ENCODE measurements around the gene DBNL.
A peak's percentile ranks its signal among the peaks of the same experiment; 100 is the strongest.

DBNL gene

GRCh38 chr7:44103923-44104859 lies 59.7 kb downstream of the DBNL start, which contains the start of gene AEBP1:
TSS of gene AEBP1 (plus strand) at chr7:44104345. CDS start at chr7:44104666, 321 bp downstream.
- TF ChIP-seq, protein P1, sequence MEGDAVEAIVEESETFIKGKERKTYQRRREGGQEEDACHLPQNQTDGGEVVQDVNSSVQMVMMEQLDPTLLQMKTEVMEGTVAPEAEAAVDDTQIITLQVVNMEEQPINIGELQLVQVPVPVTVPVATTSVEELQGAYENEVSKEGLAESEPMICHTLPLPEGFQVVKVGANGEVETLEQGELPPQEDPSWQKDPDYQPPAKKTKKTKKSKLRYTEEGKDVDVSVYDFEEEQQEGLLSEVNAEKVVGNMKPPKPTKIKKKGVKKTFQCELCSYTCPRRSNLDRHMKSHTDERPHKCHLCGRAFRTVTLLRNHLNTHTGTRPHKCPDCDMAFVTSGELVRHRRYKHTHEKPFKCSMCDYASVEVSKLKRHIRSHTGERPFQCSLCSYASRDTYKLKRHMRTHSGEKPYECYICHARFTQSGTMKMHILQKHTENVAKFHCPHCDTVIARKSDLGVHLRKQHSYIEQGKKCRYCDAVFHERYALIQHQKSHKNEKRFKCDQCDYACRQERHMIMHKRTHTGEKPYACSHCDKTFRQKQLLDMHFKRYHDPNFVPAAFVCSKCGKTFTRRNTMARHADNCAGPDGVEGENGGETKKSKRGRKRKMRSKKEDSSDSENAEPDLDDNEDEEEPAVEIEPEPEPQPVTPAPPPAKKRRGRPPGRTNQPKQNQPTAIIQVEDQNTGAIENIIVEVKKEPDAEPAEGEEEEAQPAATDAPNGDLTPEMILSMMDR (IDR thresholded peaks at IDR 0.05; ENCODE audit: low read depth, low read length), result no peak
- peak; percentile 43 for DNase-seq

GRCh38 chr7:44104860-44105771 lies 60.6 kb downstream of the DBNL start:
- peak overlapping the region; percentile 51 for H3K4me3 ChIP-seq (ENCODE audit: low read depth, low read length)
- H3K36me3 ChIP-seq, result no peaks in the 10 kb centered on the region
- no peak for DNase-seq

More at GRCh38 chr7:44103923-44104859, 59.7 kb downstream of the DBNL start, which contains the start of gene AEBP1:
- H3K4me3 ChIP-seq (ENCODE audit: low read depth, low read length), result peak within 1 kb of the TSS; percentile 51
- H3K27me3 ChIP-seq, result no peaks in the 10 kb centered on the region; the same call in 1 of the 2 replicates
- no peaks in the 10 kb centered on the region for H3K9me3 ChIP-seq
- peaks cover 6% of the 10 kb centered on the region for H3K4me1 ChIP-seq
- no peaks in the 10 kb centered on the region for H3K36me3 ChIP-seq

DNA sequence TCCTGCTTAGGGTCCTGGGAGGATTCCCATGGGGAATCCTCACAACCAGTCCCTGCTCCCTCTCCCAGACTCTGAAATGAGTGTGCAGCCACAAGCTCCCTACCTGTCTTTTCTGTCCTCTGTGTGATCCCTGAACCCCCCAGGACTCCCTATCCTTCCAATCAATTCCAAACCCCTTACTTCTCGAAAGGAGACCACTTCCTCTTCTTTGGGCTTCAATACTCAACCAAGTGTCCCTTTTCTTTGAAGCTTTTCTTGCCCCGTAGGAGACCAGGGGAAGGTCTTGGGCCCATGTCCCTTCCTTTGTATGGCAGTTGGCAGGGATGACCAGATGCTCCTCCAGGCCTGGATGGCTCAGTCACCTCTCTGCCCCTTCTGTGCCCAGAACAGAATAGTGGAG lies 61.3 kb downstream of the DBNL start:
- DNase-seq, result no peak
- Histone ChIP-seq H3K4me1 (peaks cover 3% of the 10 kb centered on the region), H3K27me3 (no peaks in the 10 kb centered on the region; the same call in 1 of the 2 replicates), H3K4me3 (ENCODE audit: low read depth, low read length) (no peak overlapping the region), H3K9me3 (no peaks in the 10 kb centered on the region), H3K36me3 (no peaks in the 10 kb centered on the region)
- TF ChIP-seq, protein P1 (IDR thresholded peaks at IDR 0.05; ENCODE audit: low read depth, low read length), result no peak

More at GRCh38 chr7:44104860-44105771, 60.6 kb downstream of the DBNL start:
- TF ChIP-seq, protein P1 (IDR thresholded peaks at IDR 0.05; ENCODE audit: low read depth, low read length), result no peak
- H3K4me1 ChIP-seq, result peaks cover 6% of the 10 kb centered on the region
- H3K9me3 ChIP-seq, result no peaks in the 10 kb centered on the region
- H3K27me3 ChIP-seq, result no peaks in the 10 kb centered on the region; the same call in 1 of the 2 replicates

DNA sequence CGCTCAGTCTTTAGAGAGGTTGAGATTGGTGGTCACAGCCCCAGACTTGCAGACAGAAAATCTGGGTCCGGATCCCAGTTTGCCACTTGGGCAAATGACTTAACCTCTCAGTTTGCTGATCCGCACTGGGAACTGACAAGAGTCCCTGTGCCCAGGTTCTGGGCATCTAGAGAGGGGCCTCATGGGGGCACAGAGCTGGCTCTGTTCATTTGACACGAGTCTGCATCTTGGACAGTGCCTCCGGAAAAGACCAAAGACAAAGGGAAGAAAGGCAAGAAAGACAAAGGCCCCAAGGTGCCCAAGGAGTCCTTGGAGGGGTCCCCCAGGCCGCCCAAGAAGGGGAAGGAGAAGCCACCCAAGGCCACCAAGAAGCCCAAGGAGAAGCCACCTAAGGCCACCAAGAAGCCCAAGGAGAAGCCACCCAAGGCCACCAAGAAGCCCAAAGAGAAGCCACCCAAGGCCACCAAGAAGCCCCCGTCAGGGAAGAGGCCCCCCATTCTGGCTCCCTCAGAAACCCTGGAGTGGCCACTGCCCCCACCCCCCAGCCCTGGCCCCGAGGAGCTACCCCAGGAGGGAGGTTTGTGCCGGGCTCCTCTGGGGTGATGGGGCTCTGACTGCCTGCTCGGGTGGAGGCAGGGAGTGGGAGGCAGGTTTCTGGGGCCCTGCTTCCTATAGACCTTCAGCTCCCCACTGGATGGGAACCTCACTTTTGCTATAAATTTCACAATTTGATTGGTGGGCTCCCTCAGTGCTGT lies 62.0 kb downstream of the DBNL start:
- Histone ChIP-seq H3K36me3 (no peaks in the 10 kb centered on the region), H3K4me3 (ENCODE audit: low read depth, low read length) (no peak overlapping the region), H3K27me3 (no peaks in the 10 kb centered on the region; the same call in 1 of the 2 replicates), H3K9me3 (no peaks in the 10 kb centered on the region), H3K4me1 (no peaks in the 10 kb centered on the region)
- TF ChIP-seq, protein P1 (IDR thresholded peaks at IDR 0.05; ENCODE audit: low read depth, low read length), result no peak
- DNase-seq, result no peak

GRCh38 chr7:44107116-44107960 lies 62.8 kb downstream of the DBNL start:
- TF ChIP-seq, protein P1 (IDR thresholded peaks at IDR 0.05; ENCODE audit: low read depth, low read length), result no peak
- Histone ChIP-seq H3K9me3 (no peaks in the 10 kb centered on the region), H3K36me3 (no peaks in the 10 kb centered on the region), H3K4me3 (ENCODE audit: low read depth, low read length) (no peak overlapping the region), H3K4me1 (no peaks in the 10 kb centered on the region), H3K27me3 (no peaks in the 10 kb centered on the region; the same call in 1 of the 2 replicates)
- no peak for DNase-seq

All from BE2C (cell line).